SK-N-SH treated with all-trans-retinoic acid at 6 μM for 48 hours (cell line): Measurements from ENCODE around the gene INTS3.

Source experiments
- ATAC-seq: fragments of 200-7000 bp; cut with Tn5 transposase; 3 replicates; pipeline ENCODE4 v1.9.1; 2020; ENCODE audit warnings: mild to moderate bottlenecking, moderate library complexity
- ARNTL ChIP-seq: fragments of 450-650 bp; formaldehyde crosslinking; IDR thresholded peaks from 2 replicates; pipeline ENCODE4 v1.5.0; 2020; ENCODE audit warnings: low read depth, mild to moderate bottlenecking, moderate library complexity, borderline replicate concordance
- BACH2 ChIP-seq: fragments of 250-450 bp; sonication (Bioruptor Pico); IDR thresholded peaks from 2 replicates; pipeline ENCODE4 v1.9.0; 2021; ENCODE audit warnings: mild to moderate bottlenecking, borderline replicate concordance
- CSDC2 ChIP-seq: fragments of 250-450 bp; sonication (Bioruptor Pico); IDR thresholded peaks from 2 replicates; pipeline ENCODE4 v1.5.0; 2020; ENCODE audit warnings: mild to moderate bottlenecking, moderate library complexity
- ESRRG ChIP-seq: fragments of 250-450 bp; sonication (Bioruptor Pico); IDR thresholded peaks from 2 replicates; pipeline ENCODE4 v1.6.1; 2021; ENCODE audit warnings: mild to moderate bottlenecking
- GLIS3 ChIP-seq: fragments of 250-450 bp; sonication (Bioruptor Pico); IDR thresholded peaks from 2 replicates; pipeline ENCODE4 v1.5.0; 2020; ENCODE audit warnings: mild to moderate bottlenecking, moderate library complexity
- ISL1 ChIP-seq: fragments of 250-450 bp; sonication (Bioruptor Pico); IDR thresholded peaks from 2 replicates; pipeline ENCODE4 v2.1.2; 2022; ENCODE audit warnings: mild to moderate bottlenecking, moderate library complexity
- PATZ1 ChIP-seq: fragments of 250-450 bp; sonication (Bioruptor Pico); IDR thresholded peaks from 2 replicates; pipeline ENCODE4 v1.8.0; 2020; ENCODE audit warnings: mild to moderate bottlenecking, moderate library complexity, borderline replicate concordance
- PPARA ChIP-seq: fragments of 250-450 bp; sonication (Bioruptor Pico); IDR thresholded peaks from 2 replicates; pipeline ENCODE4 v1.5.0; 2020; ENCODE audit warnings: mild to moderate bottlenecking, borderline replicate concordance
- RARB ChIP-seq: fragments of 250-450 bp; sonication (Bioruptor Pico); IDR thresholded peaks from 2 replicates; pipeline ENCODE4 v1.8.0; 2021; ENCODE audit warnings: mild to moderate bottlenecking, moderate library complexity
- TCF4 ChIP-seq: fragments of 250-450 bp; sonication (Bioruptor Pico); IDR thresholded peaks from 2 replicates; pipeline ENCODE4 v1.8.0; 2021; ENCODE audit warnings: mild to moderate bottlenecking, moderate library complexity, borderline replicate concordance
- TOX ChIP-seq: fragments of 250-450 bp; sonication (Bioruptor Pico); IDR thresholded peaks from 2 replicates; pipeline ENCODE4 v1.8.0; 2021; ENCODE audit warnings: mild to moderate bottlenecking, moderate library complexity, borderline replicate concordance
- ZC3H10 ChIP-seq: fragments of 250-450 bp; sonication (Bioruptor Pico); IDR thresholded peaks from 2 replicates; pipeline ENCODE4 v1.5.1; 2021; ENCODE audit warnings: mild to moderate bottlenecking, moderate library complexity
- ZFP30 ChIP-seq: fragments of 450-650 bp; formaldehyde crosslinking; IDR thresholded peaks from 2 replicates; pipeline ENCODE4 v1.5.0; 2022; ENCODE audit warnings: mild to moderate bottlenecking, moderate library complexity
- ZNF565 ChIP-seq: fragments of 450-650 bp; formaldehyde crosslinking; conservative IDR thresholded peaks from 2 replicates; pipeline ENCODE4 v1.5.0; 2020; ENCODE audit warnings: low read depth, mild to moderate bottlenecking, moderate library complexity
- ZNF70 ChIP-seq: fragments of 450-650 bp; formaldehyde crosslinking; IDR thresholded peaks from 2 replicates; pipeline ENCODE4 v1.5.0; 2020; ENCODE audit warnings: mild to moderate bottlenecking, moderate library complexity
- TF ChIP-seq, protein P1 (sequence below): fragments of 250-450 bp; sonication (Bioruptor Pico); IDR thresholded peaks from 2 replicates; pipeline ENCODE4 v1.8.0; 2021; ENCODE audit warnings: low read depth, mild to moderate bottlenecking, moderate library complexity, borderline replicate concordance
- TF ChIP-seq, protein P2 (sequence below): fragments of 250-450 bp; sonication (Bioruptor Pico); IDR thresholded peaks from 2 replicates; pipeline ENCODE4 v1.5.1; 2021; ENCODE audit warnings: mild to moderate bottlenecking, moderate library complexity
- TF ChIP-seq, protein P3 (sequence below): fragments of 250-450 bp; sonication (Bioruptor Pico); IDR thresholded peaks from 2 replicates; pipeline ENCODE4 v1.5.1; 2020; ENCODE audit warnings: low read depth, mild to moderate bottlenecking, moderate library complexity
- TF ChIP-seq, protein P4 (sequence below): fragments of 250-450 bp; sonication (Bioruptor Pico); IDR thresholded peaks from 2 replicates; pipeline ENCODE4 v1.5.0; 2020; ENCODE audit warnings: mild to moderate bottlenecking, moderate library complexity

Gene INTS3

DNA sequence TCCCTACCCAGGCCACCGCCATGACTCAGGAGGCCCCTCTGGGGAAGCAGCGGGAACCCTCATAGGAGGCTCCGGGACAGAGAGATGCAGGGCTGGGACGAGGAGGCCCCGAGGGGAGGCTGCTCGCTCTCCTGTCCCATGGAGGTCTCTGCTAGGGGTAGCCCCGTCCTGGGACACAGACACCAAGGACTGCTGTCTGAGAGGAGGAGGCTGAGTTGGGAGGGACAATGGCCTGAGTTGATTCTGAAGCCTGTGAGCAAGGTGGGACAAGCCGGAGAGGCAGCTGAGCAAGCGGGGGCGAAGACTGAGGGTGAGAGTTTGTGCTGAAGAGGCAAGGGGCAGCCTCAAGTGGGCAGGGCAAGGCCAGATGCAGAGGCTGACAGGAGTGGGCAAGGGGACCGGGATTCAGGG, 64.8 kb downstream of the INTS3 start:
- TF ChIP-seq, protein P1, sequence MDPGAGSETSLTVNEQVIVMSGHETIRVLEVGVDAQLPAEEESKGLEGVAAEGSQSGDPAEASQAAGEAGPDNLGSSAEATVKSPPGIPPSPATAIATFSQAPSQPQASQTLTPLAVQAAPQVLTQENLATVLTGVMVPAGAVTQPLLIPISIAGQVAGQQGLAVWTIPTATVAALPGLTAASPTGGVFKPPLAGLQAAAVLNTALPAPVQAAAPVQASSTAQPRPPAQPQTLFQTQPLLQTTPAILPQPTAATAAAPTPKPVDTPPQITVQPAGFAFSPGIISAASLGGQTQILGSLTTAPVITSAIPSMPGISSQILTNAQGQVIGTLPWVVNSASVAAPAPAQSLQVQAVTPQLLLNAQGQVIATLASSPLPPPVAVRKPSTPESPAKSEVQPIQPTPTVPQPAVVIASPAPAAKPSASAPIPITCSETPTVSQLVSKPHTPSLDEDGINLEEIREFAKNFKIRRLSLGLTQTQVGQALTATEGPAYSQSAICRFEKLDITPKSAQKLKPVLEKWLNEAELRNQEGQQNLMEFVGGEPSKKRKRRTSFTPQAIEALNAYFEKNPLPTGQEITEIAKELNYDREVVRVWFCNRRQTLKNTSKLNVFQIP: no peak
- TF ChIP-seq, protein P2, sequence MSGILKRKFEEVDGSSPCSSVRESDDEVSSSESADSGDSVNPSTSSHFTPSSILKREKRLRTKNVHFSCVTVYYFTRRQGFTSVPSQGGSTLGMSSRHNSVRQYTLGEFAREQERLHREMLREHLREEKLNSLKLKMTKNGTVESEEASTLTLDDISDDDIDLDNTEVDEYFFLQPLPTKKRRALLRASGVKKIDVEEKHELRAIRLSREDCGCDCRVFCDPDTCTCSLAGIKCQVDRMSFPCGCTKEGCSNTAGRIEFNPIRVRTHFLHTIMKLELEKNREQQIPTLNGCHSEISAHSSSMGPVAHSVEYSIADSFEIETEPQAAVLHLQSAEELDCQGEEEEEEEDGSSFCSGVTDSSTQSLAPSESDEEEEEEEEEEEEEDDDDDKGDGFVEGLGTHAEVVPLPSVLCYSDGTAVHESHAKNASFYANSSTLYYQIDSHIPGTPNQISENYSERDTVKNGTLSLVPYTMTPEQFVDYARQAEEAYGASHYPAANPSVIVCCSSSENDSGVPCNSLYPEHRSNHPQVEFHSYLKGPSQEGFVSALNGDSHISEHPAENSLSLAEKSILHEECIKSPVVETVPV: no peak
- no peak for TF ChIP-seq ARNTL (CRISPR knock-in tag)
- no peak for TF ChIP-seq TOX (CRISPR knock-in tag)
- TF ChIP-seq ZNF565 (CRISPR knock-in tag): no peak
- no peak for TF ChIP-seq ESRRG (CRISPR knock-in tag)
- TF ChIP-seq PPARA (CRISPR knock-in tag): no peak
- TF ChIP-seq BACH2 (CRISPR knock-in tag): no peak
- TF ChIP-seq, protein P3, sequence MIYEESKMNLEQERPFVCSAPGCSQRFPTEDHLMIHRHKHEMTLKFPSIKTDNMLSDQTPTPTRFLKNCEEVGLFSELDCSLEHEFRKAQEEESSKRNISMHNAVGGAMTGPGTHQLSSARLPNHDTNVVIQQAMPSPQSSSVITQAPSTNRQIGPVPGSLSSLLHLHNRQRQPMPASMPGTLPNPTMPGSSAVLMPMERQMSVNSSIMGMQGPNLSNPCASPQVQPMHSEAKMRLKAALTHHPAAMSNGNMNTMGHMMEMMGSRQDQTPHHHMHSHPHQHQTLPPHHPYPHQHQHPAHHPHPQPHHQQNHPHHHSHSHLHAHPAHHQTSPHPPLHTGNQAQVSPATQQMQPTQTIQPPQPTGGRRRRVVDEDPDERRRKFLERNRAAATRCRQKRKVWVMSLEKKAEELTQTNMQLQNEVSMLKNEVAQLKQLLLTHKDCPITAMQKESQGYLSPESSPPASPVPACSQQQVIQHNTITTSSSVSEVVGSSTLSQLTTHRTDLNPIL: no peak
- TF ChIP-seq, protein P4, sequence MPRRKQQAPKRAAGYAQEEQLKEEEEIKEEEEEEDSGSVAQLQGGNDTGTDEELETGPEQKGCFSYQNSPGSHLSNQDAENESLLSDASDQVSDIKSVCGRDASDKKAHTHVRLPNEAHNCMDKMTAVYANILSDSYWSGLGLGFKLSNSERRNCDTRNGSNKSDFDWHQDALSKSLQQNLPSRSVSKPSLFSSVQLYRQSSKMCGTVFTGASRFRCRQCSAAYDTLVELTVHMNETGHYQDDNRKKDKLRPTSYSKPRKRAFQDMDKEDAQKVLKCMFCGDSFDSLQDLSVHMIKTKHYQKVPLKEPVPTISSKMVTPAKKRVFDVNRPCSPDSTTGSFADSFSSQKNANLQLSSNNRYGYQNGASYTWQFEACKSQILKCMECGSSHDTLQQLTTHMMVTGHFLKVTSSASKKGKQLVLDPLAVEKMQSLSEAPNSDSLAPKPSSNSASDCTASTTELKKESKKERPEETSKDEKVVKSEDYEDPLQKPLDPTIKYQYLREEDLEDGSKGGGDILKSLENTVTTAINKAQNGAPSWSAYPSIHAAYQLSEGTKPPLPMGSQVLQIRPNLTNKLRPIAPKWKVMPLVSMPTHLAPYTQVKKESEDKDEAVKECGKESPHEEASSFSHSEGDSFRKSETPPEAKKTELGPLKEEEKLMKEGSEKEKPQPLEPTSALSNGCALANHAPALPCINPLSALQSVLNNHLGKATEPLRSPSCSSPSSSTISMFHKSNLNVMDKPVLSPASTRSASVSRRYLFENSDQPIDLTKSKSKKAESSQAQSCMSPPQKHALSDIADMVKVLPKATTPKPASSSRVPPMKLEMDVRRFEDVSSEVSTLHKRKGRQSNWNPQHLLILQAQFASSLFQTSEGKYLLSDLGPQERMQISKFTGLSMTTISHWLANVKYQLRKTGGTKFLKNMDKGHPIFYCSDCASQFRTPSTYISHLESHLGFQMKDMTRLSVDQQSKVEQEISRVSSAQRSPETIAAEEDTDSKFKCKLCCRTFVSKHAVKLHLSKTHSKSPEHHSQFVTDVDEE: no peak
- TF ChIP-seq ISL1 (CRISPR knock-in tag): no peak
- TF ChIP-seq TCF4 (CRISPR knock-in tag): no peak
- TF ChIP-seq ZNF70: no peak
- no peak for TF ChIP-seq CSDC2 (CRISPR knock-in tag)
- TF ChIP-seq ZC3H10: no peak
- no peak for TF ChIP-seq PATZ1 (CRISPR knock-in tag)
- no peak for ATAC-seq

GRCh38 chr1:153793261-153793972, 65.6 kb downstream of the INTS3 start:
- no peak for ATAC-seq
- TF ChIP-seq ARNTL (CRISPR knock-in tag): no peak
- TF ChIP-seq RARB (CRISPR knock-in tag): no peak
- TF ChIP-seq ZFP30 (CRISPR knock-in tag): no peak
- TF ChIP-seq, protein P4: no peak
- TF ChIP-seq GLIS3: no peak
